AG10803 (cell line): ENCODE measurements around the gene GULP1.
"Not testable (repeated sequence)": the region's sequence is repeated elsewhere in the genome, so short reads cannot be mapped to it uniquely, and the experiment has no call there.

Experiments used
- DNase-seq: peaks from one replicate; pipeline ENCODE4 v3.0.0; 2010; ENCODE audit warnings: low read depth
- H3K4me3 ChIP-seq: 2 replicates; pipeline ENCODE4 v1.5.1; 2011; ENCODE audit warnings: mild to moderate bottlenecking, low read length, control low read depth
- TF ChIP-seq, protein P1 (sequence below): conservative IDR thresholded peaks from 2 replicates; pipeline ENCODE4 v1.5.1; 2011; ENCODE audit warnings: mild to moderate bottlenecking, low read length, control low read depth, inconsistent platforms

Gene GULP1

GRCh38 chr2:188292348-188293239 is 920 bp downstream of the GULP1 start:
- TF ChIP-seq, protein P1, sequence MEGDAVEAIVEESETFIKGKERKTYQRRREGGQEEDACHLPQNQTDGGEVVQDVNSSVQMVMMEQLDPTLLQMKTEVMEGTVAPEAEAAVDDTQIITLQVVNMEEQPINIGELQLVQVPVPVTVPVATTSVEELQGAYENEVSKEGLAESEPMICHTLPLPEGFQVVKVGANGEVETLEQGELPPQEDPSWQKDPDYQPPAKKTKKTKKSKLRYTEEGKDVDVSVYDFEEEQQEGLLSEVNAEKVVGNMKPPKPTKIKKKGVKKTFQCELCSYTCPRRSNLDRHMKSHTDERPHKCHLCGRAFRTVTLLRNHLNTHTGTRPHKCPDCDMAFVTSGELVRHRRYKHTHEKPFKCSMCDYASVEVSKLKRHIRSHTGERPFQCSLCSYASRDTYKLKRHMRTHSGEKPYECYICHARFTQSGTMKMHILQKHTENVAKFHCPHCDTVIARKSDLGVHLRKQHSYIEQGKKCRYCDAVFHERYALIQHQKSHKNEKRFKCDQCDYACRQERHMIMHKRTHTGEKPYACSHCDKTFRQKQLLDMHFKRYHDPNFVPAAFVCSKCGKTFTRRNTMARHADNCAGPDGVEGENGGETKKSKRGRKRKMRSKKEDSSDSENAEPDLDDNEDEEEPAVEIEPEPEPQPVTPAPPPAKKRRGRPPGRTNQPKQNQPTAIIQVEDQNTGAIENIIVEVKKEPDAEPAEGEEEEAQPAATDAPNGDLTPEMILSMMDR = no peak
- peak; percentile 78 for DNase-seq
- peak overlapping the region; percentile 80 for H3K4me3 ChIP-seq

GRCh38 chr2:188293601-188294351 is 2.1 kb downstream of the GULP1 start:
- peak overlapping the region; percentile 80 for H3K4me3 ChIP-seq
- TF ChIP-seq, protein P1 = no peak
- peak; percentile 51 for DNase-seq

- DNase-seq = no peak
- no peak overlapping the region for H3K4me3 ChIP-seq
- TF ChIP-seq, protein P1 = no peak
Observed at GRCh38 chr2:188294352-188294926, 2.8 kb downstream of the GULP1 start.

DNA sequence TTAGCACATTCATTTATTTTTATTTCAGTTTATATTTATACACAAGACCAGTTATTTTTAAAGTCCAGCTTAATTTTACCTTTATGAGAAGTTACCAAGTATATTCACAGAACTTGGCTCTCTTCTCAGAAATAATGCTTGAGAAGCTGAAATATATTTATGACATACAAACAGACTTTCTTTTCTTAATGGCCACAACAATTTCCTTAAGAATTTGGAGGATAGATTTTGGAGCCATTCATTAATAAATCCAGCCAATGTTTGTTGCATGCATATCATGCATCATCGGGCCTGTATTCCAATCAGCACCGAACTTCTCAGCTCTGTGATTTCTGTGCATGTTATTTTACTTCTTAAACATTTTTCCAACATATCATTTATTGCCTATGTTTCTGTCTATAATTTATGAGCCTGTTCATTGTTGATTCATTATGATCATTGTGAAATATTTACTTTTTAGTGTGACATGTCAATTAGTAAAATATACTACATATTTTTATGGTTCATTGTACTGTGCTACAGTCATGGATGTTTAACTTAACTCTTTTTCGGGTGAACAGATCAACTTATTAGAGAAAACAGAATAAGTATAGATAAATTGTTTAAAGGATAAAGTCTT is 3.5 kb downstream of the GULP1 start:
- TF ChIP-seq, protein P1 = no peak
- H3K4me3 ChIP-seq = no peak overlapping the region
- no peak for DNase-seq

DNA sequence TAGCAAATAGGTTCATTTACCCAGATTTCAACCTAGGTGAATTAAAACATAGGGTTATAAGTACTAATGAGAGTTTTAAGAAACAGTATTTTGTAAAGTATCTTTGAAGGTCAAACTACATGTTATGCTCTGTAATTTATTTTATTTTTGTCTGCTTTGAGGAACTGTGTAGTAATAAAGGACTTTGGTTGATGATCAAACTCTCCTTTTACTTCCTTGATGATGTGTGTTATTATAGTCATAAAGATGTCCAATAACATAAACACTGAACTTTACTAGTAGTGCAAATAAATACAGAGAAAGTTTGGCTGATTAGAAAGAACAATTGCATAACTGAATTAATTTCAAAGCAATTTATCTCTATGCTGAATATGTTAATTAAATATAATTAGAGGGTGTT is 6.3 kb downstream of the GULP1 start:
- no peak for DNase-seq
- H3K4me3 ChIP-seq = no peak overlapping the region
- TF ChIP-seq, protein P1 = no peak

GRCh38 chr2:188298937-188299371 is 7.3 kb downstream of the GULP1 start:
- DNase-seq = not testable (repeated sequence)

GRCh38 chr2:188303363-188304031 is 11.8 kb downstream of the GULP1 start:
- TF ChIP-seq, protein P1 = no peak
- peak; percentile 73 for DNase-seq

More at GRCh38 chr2:188298937-188299371, 7.3 kb downstream of the GULP1 start:
- not testable (repeated sequence) for H3K4me3 ChIP-seq

More at GRCh38 chr2:188303363-188304031, 11.8 kb downstream of the GULP1 start:
- no peak overlapping the region for H3K4me3 ChIP-seq
